ENCODE results near the gene BICDL1.

GRCh38 chr12:119946213-119946612, 42.8 kb upstream of the BICDL1 start:
- no peak for TF ChIP-seq CTCF (conservative IDR thresholded peaks at IDR 0.05; ENCODE audit: low read depth, low read length)
- no peak for TF ChIP-seq RCOR1 (IDR thresholded peaks at IDR 0.05; ENCODE audit: insufficient replicate concordance, low read length)
- no peak for TF ChIP-seq POLR2A (IDR thresholded peaks at IDR 0.05; ENCODE audit: low read depth, low read length)
- TF ChIP-seq MAZ (IDR thresholded peaks at IDR 0.05; ENCODE audit: borderline replicate concordance, low read depth, low read length): no peak
- no peak for TF ChIP-seq MXI1 (IDR thresholded peaks at IDR 0.05; ENCODE audit: borderline replicate concordance, low read depth, low read length)
- no peak for TF ChIP-seq RAD21 (IDR thresholded peaks at IDR 0.05; ENCODE audit: low read length)
- no peak for TF ChIP-seq FOS (IDR thresholded peaks at IDR 0.05; ENCODE audit: low read depth, low read length)
- TF ChIP-seq NFE2L2 (IDR thresholded peaks at IDR 0.05; ENCODE audit: low read depth, low read length): no peak

All from IMR-90 (cell line).